Measurements from ENCODE around the gene ACYP2.
A peak's percentile ranks its signal among the peaks of the same experiment; 100 is the strongest.

The ACYP2 gene

GRCh38 chr2:54083445-54083844 is 32.0 kb upstream of the ACYP2 start:
- TF ChIP-seq CTCF (IDR thresholded peaks at IDR 0.05): no peak
- DNase-seq: no peak
- Mint-ChIP-seq H3K36me3 (ENCODE audit: low read depth) (no peaks in the 10 kb centered on the region), H3K4me3 (no peak overlapping the region), H3K4me1 (peaks cover 24% of the 10 kb centered on the region), H3K9me3 (no peaks in the 10 kb centered on the region), H3K27ac (peak overlapping the region; percentile 89), H3K27me3 (ENCODE audit: low read depth, poor library complexity) (no peaks in the 10 kb centered on the region)

- Mint-ChIP-seq H3K9me3 (no peaks in the 10 kb centered on the region), H3K36me3 (ENCODE audit: low read depth) (no peaks in the 10 kb centered on the region), H3K27me3 (ENCODE audit: low read depth, poor library complexity) (no peaks in the 10 kb centered on the region), H3K4me1 (peaks cover 28% of the 10 kb centered on the region), H3K27ac (no peak overlapping the region), H3K4me3 (no peak overlapping the region)
- no peak for TF ChIP-seq CTCF (IDR thresholded peaks at IDR 0.05)
- DNase-seq: no peak
Measured at GRCh38 chr2:54084600-54084999, 30.8 kb upstream of the ACYP2 start.

GRCh38 chr2:54085069-54085468 is 30.3 kb upstream of the ACYP2 start:
- no peak for TF ChIP-seq CTCF (IDR thresholded peaks at IDR 0.05)
- Mint-ChIP-seq H3K4me3 (no peak overlapping the region), H3K27me3 (ENCODE audit: low read depth, poor library complexity) (no peaks in the 10 kb centered on the region), H3K27ac (no peak overlapping the region), H3K4me1 (peaks cover 28% of the 10 kb centered on the region), H3K9me3 (no peaks in the 10 kb centered on the region), H3K36me3 (ENCODE audit: low read depth) (no peaks in the 10 kb centered on the region)
- no peak for DNase-seq

GRCh38 chr2:54086157-54086556 is 29.3 kb upstream of the ACYP2 start:
- Mint-ChIP-seq H3K27ac (no peak overlapping the region), H3K36me3 (ENCODE audit: low read depth) (no peaks in the 10 kb centered on the region), H3K4me3 (no peak overlapping the region), H3K4me1 (peaks cover 33% of the 10 kb centered on the region), H3K9me3 (no peaks in the 10 kb centered on the region), H3K27me3 (ENCODE audit: low read depth, poor library complexity) (no peaks in the 10 kb centered on the region)
- DNase-seq: no peak
- TF ChIP-seq CTCF (IDR thresholded peaks at IDR 0.05): no peak

GRCh38 chr2:54088191-54088634 is 27.2 kb upstream of the ACYP2 start:
- no peak for TF ChIP-seq CTCF (IDR thresholded peaks at IDR 0.05)
- peak overlapping the region; percentile 64 for H3K27ac Mint-ChIP-seq
- H3K4me3 Mint-ChIP-seq: no peak overlapping the region
- H3K27me3 Mint-ChIP-seq (ENCODE audit: low read depth, poor library complexity): no peaks in the 10 kb centered on the region
- peaks cover 4% of the 10 kb centered on the region for H3K9me3 Mint-ChIP-seq
- H3K4me1 Mint-ChIP-seq: peaks cover 30% of the 10 kb centered on the region
- H3K36me3 Mint-ChIP-seq (ENCODE audit: low read depth): peaks cover 4% of the 10 kb centered on the region
- DNase-seq: no peak

GRCh38 chr2:54088719-54089118 is 26.7 kb upstream of the ACYP2 start:
- H3K27me3 Mint-ChIP-seq (ENCODE audit: low read depth, poor library complexity): no peaks in the 10 kb centered on the region
- no peak overlapping the region for H3K27ac Mint-ChIP-seq
- H3K36me3 Mint-ChIP-seq (ENCODE audit: low read depth): peaks cover 6% of the 10 kb centered on the region
- no peak for TF ChIP-seq CTCF (IDR thresholded peaks at IDR 0.05)
- peaks cover 6% of the 10 kb centered on the region for H3K9me3 Mint-ChIP-seq
- H3K4me3 Mint-ChIP-seq: no peak overlapping the region
- peaks cover 25% of the 10 kb centered on the region for H3K4me1 Mint-ChIP-seq
- DNase-seq: no peak
